AG04450 (cell line): ENCODE data around the gene NAA20. TPM values are rescaled to one million over a fixed set of nuclear protein-coding genes. Genes with fewer than 3 reads are reported as not detected.

Experiments used
- CTCF ChIA-PET: fragments of 300-600, 350-600 bp; formaldehyde crosslinking; extraction: SDS; loops from one replicate; lab custom pipeline; 2022; ENCODE audit warnings: antibody characterized with exemption, inconsistent platforms; lab: Charles Lee
- POLR2A ChIA-PET: fragments of 350-600 bp; formaldehyde crosslinking; extraction: SDS; loops from one replicate; lab custom pipeline; 2021; ENCODE audit warnings: antibody characterized with exemption, inconsistent platforms; lab: Yijun Ruan, JAX
- DNase-seq: peaks from one replicate; pipeline ENCODE4 v3.0.0-alpha.2; 2011; ENCODE audit warnings: low read depth, low spot score
- H3K27ac ChIP-seq: one replicate; pipeline ENCODE4 v1.5.1; 2012; ENCODE audit warnings: low read depth, low read length, control low read depth
- H3K27me3 ChIP-seq: one replicate; pipeline ENCODE4 v1.6.0; 2012; ENCODE audit warnings: low read length; ENCODE audit not compliant: control insufficient read depth, insufficient read depth
- H3K4me3 ChIP-seq: 2 replicates; pipeline ENCODE4 v1.5.1; 2011; ENCODE audit warnings: mild to moderate bottlenecking, low read depth, low read length, control low read depth
- H3K9me3 ChIP-seq: 2 replicates; pipeline ENCODE4 v1.5.1; 2012; ENCODE audit warnings: low read length; ENCODE audit not compliant: control insufficient read depth, insufficient read depth
- CTCF ChIP-seq: IDR thresholded peaks from 2 replicates; pipeline ENCODE4 v1.5.1; 2011; ENCODE audit warnings: low read depth, low read length, control low read depth, inconsistent platforms
- polyA plus RNA-seq: library from polyadenylated mRNA; depleted of rRNA; stranded (reverse); fragments of >200 nt; gene quantifications from 2 replicates; pipeline ENCODE4 v1.2.3, GENCODE V29; 2011

The NAA20 gene
- polyA plus RNA-seq, 1 experiment: 85.1 TPM

- Histone ChIP-seq H3K9me3 (no peaks in the 10 kb centered on the region; the same call in 1 of the 2 replicates), H3K27ac (no peak overlapping the region), H3K27me3 (no peaks in the 10 kb centered on the region), H3K4me3 (no peak overlapping the region)
- TF ChIP-seq CTCF: no peak
- no peak for DNase-seq
- POLR2A ChIA-PET: no interaction called here
- CTCF ChIA-PET: interaction anchor here (1.7 kb wide), 1 partner anchor 319 kb away, joined by 4 read pairs; no protein-coding TSS in a partner anchor
Observed at GRCh38 chr20:20012541-20012940, 4.6 kb upstream of the NAA20 start.

- H3K27me3 ChIP-seq: no peaks in the 10 kb centered on the region
- H3K4me3 ChIP-seq: no peak overlapping the region
- H3K9me3 ChIP-seq: no peaks in the 10 kb centered on the region; the same call in 1 of the 2 replicates
- no peak for TF ChIP-seq CTCF
- DNase-seq: no peak
- ChIA-PET POLR2A (interaction anchor here (0.6 kb wide), 1 partner anchor 32 kb away, joined by 5 read pairs; no protein-coding TSS in a partner anchor), CTCF (interaction anchor here (0.5 to 0.9 kb wide), 2 partner anchors 20 to 135 kb away, joined by 3 to 9 read pairs; no protein-coding TSS in a partner anchor)
- no peak overlapping the region for H3K27ac ChIP-seq
Observed at GRCh38 chr20:20014659-20015058, 2.5 kb upstream of the NAA20 start.

GRCh38 chr20:20017844-20018185 lies 653 bp downstream of the NAA20 start:
- POLR2A ChIA-PET: interaction anchor here (1.2 to 1.6 kb wide), 2 partner anchors 34 to 41 kb away, joined by 3 to 7 read pairs; partner anchors contain the start of genes CFAP61 and CRNKL1
- CTCF ChIA-PET: interaction anchor here (1.1 to 1.9 kb wide), 7 partner anchors 16 to 576 kb away, joined by 3 to 14 read pairs (median 6); partner anchors contain the start of genes CFAP61 and CRNKL1

GRCh38 chr20:20018366-20018765 lies 1.2 kb downstream of the NAA20 start:
- ChIA-PET POLR2A (no interaction called here), CTCF (interaction anchor here (1.5 to 1.8 kb wide), 3 partner anchors 25 to 576 kb away, joined by 3 to 14 read pairs (median 6); no protein-coding TSS in a partner anchor)
- H3K27ac ChIP-seq: no peak overlapping the region

More at GRCh38 chr20:20017844-20018185, 653 bp downstream of the NAA20 start:
- H3K4me3 ChIP-seq: peak overlapping the region; percentile 87
- TF ChIP-seq CTCF: no peak
- H3K9me3 ChIP-seq: no peaks in the 10 kb centered on the region; the same call in 1 of the 2 replicates
- no peaks in the 10 kb centered on the region for H3K27me3 ChIP-seq
- peak overlapping the region; percentile 21 for H3K27ac ChIP-seq
- DNase-seq: no peak

More at GRCh38 chr20:20018366-20018765, 1.2 kb downstream of the NAA20 start:
- DNase-seq: no peak
- no peak for TF ChIP-seq CTCF
- Histone ChIP-seq H3K27me3 (no peaks in the 10 kb centered on the region), H3K9me3 (no peaks in the 10 kb centered on the region; the same call in 1 of the 2 replicates), H3K4me3 (peak overlapping the region; percentile 87)
